Stomach (tissue), 9 donors: ENCODE results near the gene LSM7. TPM values are rescaled to one million over a fixed set of nuclear protein-coding genes. Genes with fewer than 3 reads are reported as not detected.

Experiments
- DNase-seq, 2 donors: peaks; one replicate each; pipeline versions ENCODE4 v3.0.0 to v3.0.0-alpha.2; 2013 to 2019
- H3K27ac ChIP-seq, 5 donors: fragments of 200-600 bp in 4 of 5; sonication (generic) in 4 of 5; one replicate each; pipeline ENCODE4 v1.5.1; 2013 to 2019; ENCODE audit warnings: mild to moderate bottlenecking in 1 of 5, moderate library complexity in 1 of 5
- H3K27me3 ChIP-seq, 3 donors: fragments of 200-600 bp; sonication (generic); one replicate each; pipeline ENCODE4 v1.5.1; 2017 to 2019; ENCODE audit warnings: mixed run types in 1 of 3
- H3K36me3 ChIP-seq, 4 donors: fragments of 200-600 bp; sonication (generic); 1 replicate in 3 of 4; 2 replicates in 1 of 4; pipeline ENCODE4 v1.5.1; 2016 to 2019
- H3K4me1 ChIP-seq, 4 donors: fragments of 200-600 bp; sonication (generic); one replicate each; pipeline ENCODE4 v1.5.1; 2016 to 2019
- H3K4me3 ChIP-seq, 4 donors: fragments of 200-600 bp; sonication (generic) in 3 of 4; one replicate each; pipeline ENCODE4 v1.5.1; 2016 to 2019; ENCODE audit warnings: mild to moderate bottlenecking in 1 of 4
- H3K9me3 ChIP-seq, 4 donors: fragments of 200-600 bp; sonication (generic); one replicate each; pipeline ENCODE4 v1.5.1; 2016 to 2019
- CTCF ChIP-seq, 7 experiments: fragments of 450-650 bp in 4 of 7; fragments of 200-600 bp in 3 of 7; sonication (generic) in 3 of 7; IDR thresholded peaks; one replicate each; pipeline ENCODE4 v1.5.1; 2016 to 2019; ENCODE audit warnings: antibody characterized with exemption in 7 of 7, control low read depth in 2 of 7, mild to moderate bottlenecking in 1 of 7
- EP300 ChIP-seq: sonication (generic); formaldehyde crosslinking; IDR thresholded peaks from one replicate; pipeline ENCODE4 v1.6.1; 2017; ENCODE audit warnings: antibody characterized with exemption
- POLR2A ChIP-seq, 4 donors: fragments of 450-650 bp; IDR thresholded peaks; one replicate each; pipeline ENCODE4 v1.6.1; 2016; ENCODE audit warnings: antibody characterized with exemption in 4 of 4, control low read depth in 2 of 4, mild to moderate bottlenecking in 1 of 4, moderate library complexity in 1 of 4
- POLR2AphosphoS5 ChIP-seq, 3 donors: sonication (generic); formaldehyde crosslinking; IDR thresholded peaks; one replicate each; pipeline ENCODE4 v1.6.1; 2016; ENCODE audit warnings: antibody characterized with exemption in 3 of 3
- WGBS, 5 donors: extraction: QIAGEN DNeasy Blood & Tissue Kit in 3 of 5; methylation state at CpG; one replicate each; pipeline versions ENCODE4 v1.1.5 to v1.1.7; 2013 to 2018; 5-methylcytosine and 5-hydroxymethylcytosine counted together
- intact Hi-C: fragments of 100-400 bp; cut with DNase I; formaldehyde crosslinking; loops from one replicate; pipeline ENCODE4 v1.15.1; 2023; ENCODE audit warnings: low total_unique reads
- polyA plus RNA-seq, 3 donors: library from polyadenylated mRNA; stranded (reverse); fragments of 200-250 nt; gene quantifications; one replicate each; pipeline ENCODE4 v1.2.3, GENCODE V29; 2013
- total RNA-seq, 5 donors: library from RNA; depleted of rRNA; stranded (reverse); fragments of >200 nt; gene quantifications; one replicate each; pipeline versions ENCODE4 v1.1.0 to v1.2.3, GENCODE V29; 2014 to 2016
- donor health status: healthy with polysubstance abuse.
- donor health status: Bipolar disorder and iron deficiency.
- donor health status: healthy.

The LSM7 gene
- total and polyA plus RNA-seq, 8 donors = 9.8 to 332 (median 87.5) TPM

DNA sequence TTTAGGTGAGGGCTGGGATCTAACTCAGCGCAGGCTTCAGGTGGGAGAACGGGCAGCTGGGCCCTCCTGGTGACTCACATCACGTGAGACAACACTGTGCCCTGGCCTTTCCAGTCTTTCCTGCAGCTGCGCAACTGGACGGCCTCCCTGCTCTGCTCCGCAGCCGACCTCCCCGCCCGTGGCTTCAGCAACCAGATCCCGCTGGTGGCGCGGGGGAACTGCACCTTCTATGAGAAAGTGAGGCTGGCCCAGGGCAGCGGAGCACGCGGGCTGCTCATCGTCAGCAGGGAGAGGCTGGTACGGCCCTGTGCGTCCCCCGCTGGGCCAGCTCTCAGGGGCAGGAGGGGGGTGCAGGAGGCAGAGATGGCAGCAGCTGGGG lies 8.9 kb upstream of the LSM7 start:
- no peaks in the 10 kb centered on the region for H3K9me3 ChIP-seq
- TF ChIP-seq POLR2A (IDR thresholded peaks at IDR 0.05) = no peak
- TF ChIP-seq POLR2AphosphoS5 (IDR thresholded peaks at IDR 0.05) = no peak
- TF ChIP-seq CTCF (IDR thresholded peaks at IDR 0.05) = no peak
- TF ChIP-seq EP300 = no peak
- H3K4me1 ChIP-seq = peaks cover 15 to 46% (median 22%) of the 10 kb centered on the region in 4 donors
- H3K27ac ChIP-seq = no peak overlapping the region
- WGBS, 5 donors = 60 to 73% (median 65%) methylated on average over 12 to 19 of the region's 19 CpGs
- peak in 1 of 2 donors; percentile 93 for DNase-seq
- H3K4me3 ChIP-seq = no peak overlapping the region
- H3K36me3 ChIP-seq = peaks cover 13 to 62% (median 51%) of the 10 kb centered on the region in 4 donors
- no peaks in the 10 kb centered on the region for H3K27me3 ChIP-seq
- intact Hi-C loops = no loop called here

DNA sequence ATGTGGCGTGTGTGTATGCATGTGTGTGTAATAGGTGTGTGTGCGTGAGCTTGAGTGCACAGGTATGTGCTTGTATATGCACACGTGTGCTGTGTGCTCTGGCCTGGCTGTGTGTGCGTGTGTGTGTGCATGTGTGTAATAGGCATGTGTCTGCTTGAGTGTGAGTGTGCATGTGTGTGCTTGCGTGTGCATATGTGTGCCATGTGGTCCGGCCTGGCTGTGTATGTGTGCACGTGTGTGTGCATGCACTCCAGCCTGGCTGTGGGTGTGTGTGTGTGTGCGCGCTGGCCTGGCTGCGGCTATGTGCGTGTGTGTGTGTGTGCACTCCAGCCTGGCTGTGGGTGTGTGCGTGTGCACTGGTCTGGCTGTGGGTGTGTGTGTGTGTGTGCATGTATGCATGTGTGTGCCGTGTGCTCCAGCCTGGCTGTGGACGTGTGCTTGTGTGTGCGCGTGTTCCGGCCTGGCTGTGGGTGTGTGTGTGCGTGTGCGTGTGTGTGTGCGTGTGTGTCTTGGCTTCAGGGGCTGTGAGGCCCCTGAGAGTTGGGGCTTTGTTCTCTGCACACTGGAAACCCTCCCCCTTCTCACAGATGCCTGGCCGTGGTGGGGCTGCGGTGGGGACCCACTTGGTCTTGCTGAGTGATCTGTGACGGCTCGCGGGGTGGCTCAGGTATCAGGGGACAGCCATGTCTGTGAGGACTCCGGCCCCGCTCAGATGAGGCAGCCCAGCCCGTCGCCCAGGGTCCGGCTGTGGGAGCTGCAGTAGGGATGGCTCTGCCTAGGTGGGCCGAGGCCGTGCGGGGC lies 8.3 kb upstream of the LSM7 start:
- TF ChIP-seq EP300 (no peak), POLR2AphosphoS5 (IDR thresholded peaks at IDR 0.05) (no peak), CTCF (IDR thresholded peaks at IDR 0.05) (no peak), POLR2A (IDR thresholded peaks at IDR 0.05) (no peak)
- intact Hi-C loops = no loop called here
- H3K4me3 ChIP-seq = no peak overlapping the region
- H3K27me3 ChIP-seq = no peaks in the 10 kb centered on the region
- no peak overlapping the region for H3K27ac ChIP-seq
- no peak for DNase-seq
- H3K4me1 ChIP-seq = peaks cover 20 to 52% (median 28%) of the 10 kb centered on the region in 4 donors
- H3K36me3 ChIP-seq = peaks cover 13 to 57% (median 45%) of the 10 kb centered on the region in 4 donors
- H3K9me3 ChIP-seq = no peaks in the 10 kb centered on the region
- WGBS, 5 donors = 87 to 93% (median 90%) methylated on average over 25 to 33 of the region's 33 CpGs

- intact Hi-C loops = no loop called here
- Histone ChIP-seq H3K4me1 (peaks cover 29 to 60% (median 37%) of the 10 kb centered on the region in 4 donors), H3K27ac (no peak overlapping the region), H3K4me3 (no peak overlapping the region), H3K36me3 (peaks cover 6 to 48% (median 36%) of the 10 kb centered on the region in 4 donors), H3K27me3 (no peaks in the 10 kb centered on the region), H3K9me3 (no peaks in the 10 kb centered on the region)
- TF ChIP-seq POLR2A (IDR thresholded peaks at IDR 0.05) (no peak), EP300 (no peak), CTCF (IDR thresholded peaks at IDR 0.05) (no peak), POLR2AphosphoS5 (IDR thresholded peaks at IDR 0.05) (no peak)
- 66 to 95% (median 86%) methylated on average over 3 of the region's 3 CpGs for WGBS, 5 donors
- no peak for DNase-seq
These were observed 7.5 kb upstream of the LSM7 start for GRCh38 chr19:2335848-2336247.

- Histone ChIP-seq H3K4me3 (no peak overlapping the region), H3K36me3 (peaks cover 4 to 42% (median 29%) of the 10 kb centered on the region in 4 donors), H3K27ac (no peak overlapping the region), H3K9me3 (no peaks in the 10 kb centered on the region), H3K27me3 (no peaks in the 10 kb centered on the region), H3K4me1 (peaks cover 35 to 67% (median 43%) of the 10 kb centered on the region in 4 donors)
- 90 to 96% (median 94%) methylated on average over 24 to 26 of the region's 26 CpGs for WGBS, 5 donors
- no peak for DNase-seq
- no peak for TF ChIP-seq CTCF (IDR thresholded peaks at IDR 0.05)
- TF ChIP-seq POLR2AphosphoS5 (IDR thresholded peaks at IDR 0.05) = no peak
- no peak for TF ChIP-seq POLR2A (IDR thresholded peaks at IDR 0.05)
- intact Hi-C loops = no loop called here
These were observed 6.8 kb upstream of the LSM7 start for GRCh38 chr19:2334986-2335846.
